Activated CD4-positive, alpha-beta T cell treated with anti-CD3 and anti-CD28 coated beads for 4 hours (primary cell): ENCODE results near the gene RPUSD3.

Experiments used
- DNase-seq, 2 donors: peaks; one replicate each; pipeline ENCODE4 v3.0.0-alpha.2; 2020

The RPUSD3 gene

GRCh38 chr3:9828801-9829755, 14.7 kb downstream of the RPUSD3 start:
- DNase-seq = no peak

- DNase-seq = no peak
Observed at GRCh38 chr3:9826815-9827573, 16.8 kb downstream of the RPUSD3 start.

- DNase-seq = no peak
Observed at GRCh38 chr3:9825451-9826040, 18.3 kb downstream of the RPUSD3 start.

GRCh38 chr3:9820946-9821345, 22.9 kb downstream of the RPUSD3 start:
- no peak for DNase-seq

- no peak for DNase-seq
Observed at GRCh38 chr3:9820543-9820942, 23.3 kb downstream of the RPUSD3 start.

GRCh38 chr3:9818666-9819335, 25.0 kb downstream of the RPUSD3 start:
- no peak for DNase-seq

GRCh38 chr3:9817436-9817835, 26.4 kb downstream of the RPUSD3 start:
- DNase-seq = no peak

GRCh38 chr3:9815986-9816385, 27.8 kb downstream of the RPUSD3 start:
- DNase-seq = no peak

GRCh38 chr3:9812870-9813483, 30.8 kb downstream of the RPUSD3 start:
- no peak for DNase-seq

- DNase-seq = no peak
Observed at GRCh38 chr3:9810846-9811245, 33.0 kb downstream of the RPUSD3 start.

GRCh38 chr3:9810433-9810770, 33.4 kb downstream of the RPUSD3 start:
- no peak for DNase-seq

- DNase-seq = peak; percentile 37
Observed at GRCh38 chr3:9809615-9810432, 34.0 kb downstream of the RPUSD3 start, which contains the start of gene TTLL3. Gene TTLL3, plus strand, starts transcription at chr3:9810262. Its CDS starts 400 bp downstream, at chr3:9810662.

- DNase-seq = no peak
Observed at GRCh38 chr3:9809239-9809614, 34.6 kb downstream of the RPUSD3 start.

- DNase-seq = peak; percentile 45 to 48
Observed at GRCh38 chr3:9808345-9809037, 35.3 kb downstream of the RPUSD3 start.

GRCh38 chr3:9807981-9808344, 35.8 kb downstream of the RPUSD3 start:
- DNase-seq = no peak

- no peak for DNase-seq
Observed at GRCh38 chr3:9806688-9807589, 36.9 kb downstream of the RPUSD3 start.

GRCh38 chr3:9806137-9806536, 37.7 kb downstream of the RPUSD3 start:
- DNase-seq = no peak

- DNase-seq = no peak
Observed at GRCh38 chr3:9804996-9805395, 38.8 kb downstream of the RPUSD3 start.

- DNase-seq = no peak
Observed at GRCh38 chr3:9803494-9803893, 40.3 kb downstream of the RPUSD3 start.

- DNase-seq = no peak
Observed at GRCh38 chr3:9800529-9800928, 43.3 kb downstream of the RPUSD3 start.
